Esophagus muscularis mucosa (tissue), 4 donors: Measurements from ENCODE around the gene APPL2.
"Not testable (repeated sequence)": the region's sequence is repeated elsewhere in the genome, so short reads cannot be mapped to it uniquely, and the experiment has no call there.

ENCODE experiments used
- CTCF ChIP-seq, 3 experiments: fragments of 200-600 bp in 2 of 3; fragments of 450-650 bp in 1 of 3; sonication (generic) in 2 of 3; IDR thresholded peaks; one replicate each; pipeline ENCODE4 v1.5.1; 2017 to 2019; ENCODE audit warnings: antibody characterized with exemption in 3 of 3, mild to moderate bottlenecking in 2 of 3, moderate library complexity in 1 of 3
- EP300 ChIP-seq: sonication (generic); formaldehyde crosslinking; IDR thresholded peaks from one replicate; pipeline ENCODE4 v1.6.1; 2017; ENCODE audit warnings: antibody characterized with exemption
- POLR2A ChIP-seq: fragments of 450-650 bp; IDR thresholded peaks from one replicate; pipeline ENCODE4 v1.6.1; 2017; ENCODE audit warnings: antibody characterized with exemption, moderate library complexity, mild to moderate bottlenecking, low read depth
- POLR2AphosphoS5 ChIP-seq, 2 donors: sonication (generic); formaldehyde crosslinking; IDR thresholded peaks; one replicate each; pipeline ENCODE4 v1.6.1; 2017; ENCODE audit warnings: antibody characterized with exemption in 2 of 2

DNA sequence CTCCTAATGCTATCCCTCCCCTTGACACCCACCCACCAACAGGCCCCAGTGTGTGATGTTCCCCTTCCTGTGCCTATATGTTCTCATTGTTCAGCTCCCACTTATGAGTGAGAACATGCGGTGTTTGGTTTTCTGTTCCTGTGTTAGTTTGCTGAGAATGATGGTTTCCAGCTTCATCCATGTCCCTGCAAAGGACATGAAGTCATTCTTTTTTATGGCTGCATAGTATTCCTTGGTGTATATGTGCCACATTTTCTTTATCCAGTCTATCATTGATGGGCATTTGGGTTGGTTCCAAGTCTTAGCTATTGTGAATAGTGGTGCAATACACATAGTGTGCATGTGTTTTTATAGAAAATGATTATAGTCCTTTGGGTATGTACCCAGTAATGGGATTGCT lies 56.9 kb downstream of the APPL2 start:
- not testable (repeated sequence) for TF ChIP-seq POLR2A; CTCF (IDR thresholded peaks at IDR 0.05); POLR2AphosphoS5 (IDR thresholded peaks at IDR 0.05); EP300
